ENCODE data around the gene SSRP1.
"Not testable (repeated sequence)": the region's sequence is repeated elsewhere in the genome, so short reads cannot be mapped to it uniquely, and the experiment has no call there.

GRCh38 chr11:57361420-57361819, 25.7 kb upstream of the SSRP1 start:
- not testable (repeated sequence) for TF ChIP-seq CTCF (IDR thresholded peaks at IDR 0.05); ZC3H11A (IDR thresholded peaks at IDR 0.05); RAD21 (conservative IDR thresholded peaks at IDR 0.05 in 1 of 2, IDR thresholded peaks at IDR 0.05 in 1 of 2); EP300 (IDR thresholded peaks at IDR 0.05); SMC3 (IDR thresholded peaks at IDR 0.05); USF2 (IDR thresholded peaks at IDR 0.05); CHD4 (IDR thresholded peaks at IDR 0.05; ENCODE audit: borderline replicate concordance); POLR2A (IDR thresholded peaks at IDR 0.05; ENCODE audit: low read length); RCOR1 (IDR thresholded peaks at IDR 0.05; ENCODE audit: low read depth, low read length); ESRRA (IDR thresholded peaks at IDR 0.05; ENCODE audit: borderline replicate concordance, low read length)
- TF ChIP-seq, protein P1, sequence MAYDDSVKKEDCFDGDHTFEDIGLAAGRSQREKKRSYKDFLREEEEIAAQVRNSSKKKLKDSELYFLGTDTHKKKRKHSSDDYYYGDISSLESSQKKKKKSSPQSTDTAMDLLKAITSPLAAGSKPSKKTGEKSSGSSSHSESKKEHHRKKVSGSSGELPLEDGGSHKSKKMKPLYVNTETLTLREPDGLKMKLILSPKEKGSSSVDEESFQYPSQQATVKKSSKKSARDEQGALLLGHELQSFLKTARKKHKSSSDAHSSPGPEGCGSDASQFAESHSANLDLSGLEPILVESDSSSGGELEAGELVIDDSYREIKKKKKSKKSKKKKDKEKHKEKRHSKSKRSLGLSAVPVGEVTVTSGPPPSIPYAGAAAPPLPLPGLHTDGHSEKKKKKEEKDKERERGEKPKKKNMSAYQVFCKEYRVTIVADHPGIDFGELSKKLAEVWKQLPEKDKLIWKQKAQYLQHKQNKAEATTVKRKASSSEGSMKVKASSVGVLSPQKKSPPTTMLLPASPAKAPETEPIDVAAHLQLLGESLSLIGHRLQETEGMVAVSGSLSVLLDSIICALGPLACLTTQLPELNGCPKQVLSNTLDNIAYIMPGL (CRISPR knock-in tag; IDR thresholded peaks at IDR 0.05; ENCODE audit: borderline replicate concordance) = not testable (repeated sequence)
- TF ChIP-seq, protein P2, sequence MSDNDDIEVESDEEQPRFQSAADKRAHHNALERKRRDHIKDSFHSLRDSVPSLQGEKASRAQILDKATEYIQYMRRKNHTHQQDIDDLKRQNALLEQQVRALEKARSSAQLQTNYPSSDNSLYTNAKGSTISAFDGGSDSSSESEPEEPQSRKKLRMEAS (IDR thresholded peaks at IDR 0.05) = not testable (repeated sequence)

All from A549 (cell line).